Endodermal cell (in vitro differentiated cells): ENCODE data around the gene OTUD1. TPM values are rescaled to one million over a fixed set of nuclear protein-coding genes. Genes with fewer than 3 reads are reported as not detected.
A peak's percentile ranks its signal among the peaks of the same experiment; 100 is the strongest.

ENCODE experiments used
- DNase-seq: peaks from one replicate; pipeline ENCODE4 v3.0.0-alpha.2; 2017
- H3K27ac ChIP-seq: 2 replicates; pipeline ENCODE4 v1.5.1; 2013; ENCODE audit warnings: mild to moderate bottlenecking, low read depth, low read length, moderate library complexity
- H3K27me3 ChIP-seq: 2 replicates; pipeline ENCODE4 v1.6.1; 2013; ENCODE audit warnings: mild to moderate bottlenecking, low read length, moderate library complexity; ENCODE audit not compliant: insufficient read depth, control insufficient read depth, poor library complexity, severe bottlenecking
- H3K36me3 ChIP-seq: 2 replicates; pipeline ENCODE4 v1.7.0; 2013; ENCODE audit warnings: mild to moderate bottlenecking, low read length, moderate library complexity; ENCODE audit not compliant: control insufficient read depth, insufficient read depth
- H3K4me1 ChIP-seq: one replicate; pipeline ENCODE4 v1.7.0; 2013; ENCODE audit warnings: low read length; ENCODE audit not compliant: control insufficient read depth, insufficient read depth
- H3K4me3 ChIP-seq: 2 replicates; pipeline ENCODE4 v1.5.1; 2013; ENCODE audit warnings: mild to moderate bottlenecking, low read length, moderate library complexity
- H3K9ac ChIP-seq: 2 replicates; pipeline ENCODE4 v1.6.1; 2013; ENCODE audit warnings: mild to moderate bottlenecking, low read length, moderate library complexity; ENCODE audit not compliant: poor library complexity, severe bottlenecking; ENCODE audit errors: extremely low read depth
- H3K9me3 ChIP-seq: 2 replicates; pipeline ENCODE4 v1.6.1; 2013; ENCODE audit warnings: mild to moderate bottlenecking, low read length, moderate library complexity; ENCODE audit not compliant: control insufficient read depth
- H3K27ac Mint-ChIP-seq: 2 replicates; pipeline ENCODE4 v1.8.0; 2020; ENCODE audit warnings: mixed read lengths
- H3K27me3 Mint-ChIP-seq: 2 replicates; pipeline ENCODE4 v1.8.0; 2021; ENCODE audit warnings: mild to moderate bottlenecking, mixed read lengths; ENCODE audit not compliant: insufficient read depth
- H3K36me3 Mint-ChIP-seq: 2 replicates; pipeline ENCODE4 v1.8.0; 2020; ENCODE audit warnings: low read depth, mixed read lengths
- H3K4me1 Mint-ChIP-seq: 2 replicates; pipeline ENCODE4 v1.8.0; 2020; ENCODE audit warnings: mixed read lengths
- H3K4me3 Mint-ChIP-seq: 2 replicates; pipeline ENCODE4 v1.8.0; 2020; ENCODE audit warnings: mild to moderate bottlenecking, moderate library complexity, mixed read lengths
- H3K9me3 Mint-ChIP-seq: 2 replicates; pipeline ENCODE4 v1.8.0; 2020; ENCODE audit warnings: mild to moderate bottlenecking, mixed read lengths
- WGBS, 2 experiments: methylation state at CpG; one replicate each; pipeline versions ENCODE4 v1.1.5 to v1.1.7; 2013; ENCODE audit warnings: missing lambda C conversion rate in 2 of 2, mixed read lengths in 1 of 2; ENCODE audit not compliant: insufficient coverage in 1 of 2, insufficient read length in 1 of 2; 5-methylcytosine and 5-hydroxymethylcytosine counted together
- total RNA-seq, 2 donors: library from RNA; stranded (reverse); fragmentation: NEBNext Ultra II Directional in 1 of 2; extraction: Animal tissue kit (Norgen Biotek cat#: 25700) in 1 of 2; gene quantifications; 2 replicates in 1 of 2; 3 replicates in 1 of 2; pipeline ENCODE4 v1.2.1, GENCODE V29; 2021
- TF ChIP-seq, protein P1 (sequence below): fragments of 200-600 bp; sonication (generic); conservative IDR thresholded peaks from 2 replicates; pipeline ENCODE4 v1.5.0; 2021; ENCODE audit warnings: antibody characterized with exemption, mild to moderate bottlenecking

The OTUD1 gene
- total RNA-seq, 2 donors from 2014 or later, result 8.7 to 12.4 TPM

DNA sequence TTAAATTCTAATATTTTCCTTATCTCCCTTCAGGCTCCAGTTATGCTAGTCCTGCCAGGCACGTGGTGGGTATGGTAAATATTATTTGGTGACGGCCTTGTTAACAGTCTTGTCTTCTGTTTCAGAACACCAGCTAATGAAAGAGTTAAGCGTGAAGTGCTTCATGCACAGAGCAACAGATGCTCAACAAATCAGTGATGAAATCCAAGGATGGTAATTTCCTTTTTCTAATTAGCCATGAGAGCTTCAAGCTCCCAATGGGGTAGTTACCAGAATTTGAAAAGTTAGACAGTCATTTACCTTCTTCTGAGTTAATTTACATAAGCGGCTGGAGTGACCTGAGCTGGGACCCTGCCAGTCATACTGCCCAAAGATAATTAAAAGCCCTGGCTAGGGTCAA, 1.9 kb upstream of the OTUD1 start:
- Histone ChIP-seq H3K27me3 (no peaks in the 10 kb centered on the region), H3K36me3 (no peaks in the 10 kb centered on the region), H3K4me3 (no peak overlapping the region), H3K4me1 (no peaks in the 10 kb centered on the region), H3K27ac (no peak overlapping the region), H3K9me3 (no peaks in the 10 kb centered on the region), H3K9ac (no peak overlapping the region)
- no peak for DNase-seq
- peaks cover 18% of the 10 kb centered on the region for H3K4me1 Mint-ChIP-seq
- H3K27ac Mint-ChIP-seq, result no peak overlapping the region
- H3K36me3 Mint-ChIP-seq, result no peaks in the 10 kb centered on the region
- no peaks in the 10 kb centered on the region for H3K9me3 Mint-ChIP-seq
- H3K4me3 Mint-ChIP-seq, result no peak overlapping the region
- 90 to 95% methylated on average over 4 of the region's 4 CpGs for WGBS, 2 experiments
- H3K27me3 Mint-ChIP-seq, result no peaks in the 10 kb centered on the region
- TF ChIP-seq, protein P1, sequence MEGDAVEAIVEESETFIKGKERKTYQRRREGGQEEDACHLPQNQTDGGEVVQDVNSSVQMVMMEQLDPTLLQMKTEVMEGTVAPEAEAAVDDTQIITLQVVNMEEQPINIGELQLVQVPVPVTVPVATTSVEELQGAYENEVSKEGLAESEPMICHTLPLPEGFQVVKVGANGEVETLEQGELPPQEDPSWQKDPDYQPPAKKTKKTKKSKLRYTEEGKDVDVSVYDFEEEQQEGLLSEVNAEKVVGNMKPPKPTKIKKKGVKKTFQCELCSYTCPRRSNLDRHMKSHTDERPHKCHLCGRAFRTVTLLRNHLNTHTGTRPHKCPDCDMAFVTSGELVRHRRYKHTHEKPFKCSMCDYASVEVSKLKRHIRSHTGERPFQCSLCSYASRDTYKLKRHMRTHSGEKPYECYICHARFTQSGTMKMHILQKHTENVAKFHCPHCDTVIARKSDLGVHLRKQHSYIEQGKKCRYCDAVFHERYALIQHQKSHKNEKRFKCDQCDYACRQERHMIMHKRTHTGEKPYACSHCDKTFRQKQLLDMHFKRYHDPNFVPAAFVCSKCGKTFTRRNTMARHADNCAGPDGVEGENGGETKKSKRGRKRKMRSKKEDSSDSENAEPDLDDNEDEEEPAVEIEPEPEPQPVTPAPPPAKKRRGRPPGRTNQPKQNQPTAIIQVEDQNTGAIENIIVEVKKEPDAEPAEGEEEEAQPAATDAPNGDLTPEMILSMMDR, result no peak

DNA sequence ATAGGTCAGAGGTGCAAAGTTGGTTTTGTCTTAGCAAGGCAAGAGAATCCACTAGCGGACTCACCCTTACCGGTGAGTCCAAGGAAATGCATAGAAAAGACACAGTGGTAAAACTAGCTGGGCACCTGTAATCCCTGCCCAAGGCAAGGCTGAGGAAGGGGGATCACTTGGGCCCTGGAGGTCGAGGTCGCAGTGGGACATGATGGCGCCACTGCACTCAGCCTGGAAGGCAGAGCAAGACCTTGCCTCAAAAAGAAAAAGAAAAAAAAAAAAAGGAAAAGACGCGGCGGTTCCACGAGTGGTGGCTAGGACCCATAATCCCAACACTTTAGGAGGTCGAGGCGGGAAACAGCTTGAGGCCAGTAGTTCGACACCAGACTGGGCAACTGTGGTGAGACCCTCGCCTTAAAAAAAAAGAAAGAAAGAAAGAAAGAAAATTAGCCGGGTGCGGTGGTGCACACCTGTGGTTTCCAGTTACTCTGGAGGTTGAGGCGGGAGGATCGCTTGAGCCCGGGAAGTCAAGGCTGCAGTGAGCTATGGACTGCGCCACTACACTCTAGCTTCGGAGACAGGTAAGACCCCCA, 820 bp upstream of the OTUD1 start:
- Histone ChIP-seq H3K36me3 (no peaks in the 10 kb centered on the region), H3K27ac (no peak overlapping the region), H3K4me3 (peak overlapping the region; percentile 74), H3K9ac (no peak overlapping the region), H3K4me1 (no peaks in the 10 kb centered on the region), H3K27me3 (no peaks in the 10 kb centered on the region), H3K9me3 (no peaks in the 10 kb centered on the region)
- H3K4me1 Mint-ChIP-seq, result peaks cover 25% of the 10 kb centered on the region
- H3K36me3 Mint-ChIP-seq, result no peaks in the 10 kb centered on the region
- 95 to 96% methylated on average over 17 to 20 of the region's 20 CpGs for WGBS, 2 experiments
- DNase-seq, result no peak
- H3K27ac Mint-ChIP-seq, result peak overlapping the region; percentile 91
- TF ChIP-seq, protein P1, result no peak
- no peaks in the 10 kb centered on the region for H3K27me3 Mint-ChIP-seq
- H3K9me3 Mint-ChIP-seq, result no peaks in the 10 kb centered on the region
- H3K4me3 Mint-ChIP-seq, result peak overlapping the region; percentile 76

DNA sequence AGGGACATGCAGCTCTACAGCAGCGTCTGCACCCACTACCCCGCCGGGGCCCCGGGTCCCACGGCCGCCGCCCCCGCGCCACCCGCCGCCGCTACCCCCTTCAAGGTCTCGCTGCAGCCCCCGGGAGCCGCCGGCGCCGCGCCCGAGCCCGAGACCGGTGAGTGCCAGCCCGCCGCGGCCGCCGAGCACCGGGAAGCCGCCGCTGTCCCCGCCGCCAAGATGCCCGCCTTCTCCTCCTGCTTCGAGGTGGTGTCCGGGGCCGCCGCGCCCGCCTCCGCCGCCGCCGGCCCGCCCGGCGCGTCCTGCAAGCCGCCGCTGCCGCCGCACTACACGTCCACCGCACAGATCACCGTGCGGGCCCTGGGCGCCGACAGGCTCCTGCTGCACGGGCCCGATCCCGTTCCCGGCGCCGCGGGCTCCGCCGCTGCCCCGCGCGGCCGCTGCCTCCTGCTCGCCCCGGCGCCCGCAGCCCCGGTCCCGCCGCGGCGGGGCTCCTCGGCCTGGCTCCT, 631 bp downstream of the OTUD1 start:
- Mint-ChIP-seq H3K9me3 (no peaks in the 10 kb centered on the region), H3K27ac (no peak overlapping the region), H3K27me3 (no peaks in the 10 kb centered on the region), H3K4me3 (peak overlapping the region; percentile 76), H3K4me1 (peaks cover 25% of the 10 kb centered on the region), H3K36me3 (no peaks in the 10 kb centered on the region)
- Histone ChIP-seq H3K27ac (no peak overlapping the region), H3K9ac (no peak overlapping the region), H3K4me1 (no peaks in the 10 kb centered on the region), H3K4me3 (peak overlapping the region; percentile 66), H3K9me3 (no peaks in the 10 kb centered on the region), H3K36me3 (no peaks in the 10 kb centered on the region), H3K27me3 (no peaks in the 10 kb centered on the region)
- DNase-seq, result peak; percentile 75
- TF ChIP-seq, protein P1, result no peak
- 0% methylated on average over 80 of the region's 80 CpGs; no CpG with 5 or more reads in 1 of the 2 experiments for WGBS, 2 experiments
